Measurements from ENCODE around the gene KDM6B. TPM values are rescaled to one million over a fixed set of nuclear protein-coding genes. Genes with fewer than 3 reads are reported as not detected.

The KDM6B gene
- total RNA-seq: 10 to 100 TPM in 2 of 4 donors, 1 to 10 TPM in 2; 7.5 to 10.8 (median 9.7) TPM

- Histone ChIP-seq H3K9me3 (no peaks in the 10 kb centered on the region), H3K4me3 (peak within 1 kb of the TSS; percentile 65 to 95 (median 75)), H3K36me3 (no peaks in the 10 kb centered on the region), H3K27ac (peak within 1 kb of the TSS; percentile 96 to 99 (median 98)), H3K27me3 (peaks cover 0 to 17% of the 10 kb centered on the region in 2 donors), H3K4me1 (peaks cover 0 to 37% (median 32%) of the 10 kb centered on the region in 4 donors)
- TF ChIP-seq EP300 (IDR thresholded peaks at IDR 0.05) (peak; percentile 45 to 62), CTCF (IDR thresholded peaks at IDR 0.05) (peak in 1 of 5 experiments; percentile 4), POLR2A (IDR thresholded peaks at IDR 0.05) (peak; percentile 26 to 62)
- WGBS, 2 donors: 0 to 1% methylated on average over 33 to 43 of the region's 49 CpGs
- DNase-seq (ENCODE audit: low spot score in 2 of 2): peak; percentile 92 to 94
Measured at GRCh38 chr17:7833795-7834541, at the start of gene KDM6B. KDM6B (plus strand) TSS chr17:7834217; CDS start chr17:7845555, 11,338 bp downstream.

GRCh38 chr17:7786866-7787265 lies 47.2 kb upstream of the KDM6B start:
- Histone ChIP-seq H3K9me3 (no peaks in the 10 kb centered on the region), H3K27ac (no peak overlapping the region), H3K4me3 (no peak overlapping the region), H3K4me1 (no peaks in the 10 kb centered on the region), H3K36me3 (no peaks in the 10 kb centered on the region), H3K27me3 (peaks cover 0 to 5% of the 10 kb centered on the region in 2 donors)
- TF ChIP-seq EP300 (IDR thresholded peaks at IDR 0.05): no peak
- TF ChIP-seq CTCF (IDR thresholded peaks at IDR 0.05): no peak
- TF ChIP-seq POLR2A (IDR thresholded peaks at IDR 0.05): no peak
- DNase-seq (ENCODE audit: low spot score in 2 of 2): no peak
- 86 to 88% methylated on average over 21 of the region's 21 CpGs for WGBS, 2 donors

GRCh38 chr17:7789131-7789530 lies 44.9 kb upstream of the KDM6B start:
- no peaks in the 10 kb centered on the region for H3K36me3 ChIP-seq
- no peaks in the 10 kb centered on the region for H3K4me1 ChIP-seq
- H3K27me3 ChIP-seq: peaks cover 0 to 2% of the 10 kb centered on the region in 2 donors
- WGBS, 2 donors: 70 to 77% methylated on average over 9 of the region's 9 CpGs
- TF ChIP-seq CTCF (IDR thresholded peaks at IDR 0.05): no peak
- TF ChIP-seq POLR2A (IDR thresholded peaks at IDR 0.05): no peak
- TF ChIP-seq EP300 (IDR thresholded peaks at IDR 0.05): no peak
- H3K4me3 ChIP-seq: no peak overlapping the region
- H3K27ac ChIP-seq: no peak overlapping the region
- DNase-seq (ENCODE audit: low spot score in 2 of 2): no peak
- H3K9me3 ChIP-seq: no peaks in the 10 kb centered on the region

- no peak for DNase-seq (ENCODE audit: low spot score in 2 of 2)
- Histone ChIP-seq H3K27ac (no peak overlapping the region), H3K4me3 (no peak overlapping the region), H3K27me3 (no peaks in the 10 kb centered on the region), H3K36me3 (no peaks in the 10 kb centered on the region), H3K9me3 (no peaks in the 10 kb centered on the region), H3K4me1 (no peaks in the 10 kb centered on the region)
- 88 to 94% methylated on average over 5 of the region's 5 CpGs for WGBS, 2 donors
- TF ChIP-seq EP300 (IDR thresholded peaks at IDR 0.05): no peak
- no peak for TF ChIP-seq POLR2A (IDR thresholded peaks at IDR 0.05)
- TF ChIP-seq CTCF (IDR thresholded peaks at IDR 0.05): no peak
Measured at GRCh38 chr17:7790150-7790549, 43.9 kb upstream of the KDM6B start.

- DNase-seq (ENCODE audit: low spot score in 2 of 2): no peak
- no peak for TF ChIP-seq POLR2A (IDR thresholded peaks at IDR 0.05)
- no peak for TF ChIP-seq CTCF (IDR thresholded peaks at IDR 0.05)
- no peak for TF ChIP-seq EP300 (IDR thresholded peaks at IDR 0.05)
Measured at GRCh38 chr17:7792611-7793010, 41.4 kb upstream of the KDM6B start.

More at GRCh38 chr17:7792611-7793010, 41.4 kb upstream of the KDM6B start:
- WGBS, 2 donors: 88 to 90% methylated on average over 15 to 16 of the region's 17 CpGs
- Histone ChIP-seq H3K27me3 (no peaks in the 10 kb centered on the region), H3K36me3 (no peaks in the 10 kb centered on the region), H3K9me3 (no peaks in the 10 kb centered on the region), H3K27ac (no peak overlapping the region), H3K4me3 (no peak overlapping the region), H3K4me1 (no peaks in the 10 kb centered on the region)
